SK-N-SH treated with all-trans-retinoic acid at 6 μM for 48 hours (cell line): ENCODE measurements around the gene FIGLA.

Experiments used
- ATAC-seq: fragments of 200-7000 bp; cut with Tn5 transposase; 3 replicates; pipeline ENCODE4 v1.9.1; 2020; ENCODE audit warnings: mild to moderate bottlenecking, moderate library complexity
- ARNTL ChIP-seq: fragments of 450-650 bp; formaldehyde crosslinking; IDR thresholded peaks from 2 replicates; pipeline ENCODE4 v1.5.0; 2020; ENCODE audit warnings: low read depth, mild to moderate bottlenecking, moderate library complexity, borderline replicate concordance
- CSDC2 ChIP-seq: fragments of 250-450 bp; sonication (Bioruptor Pico); IDR thresholded peaks from 2 replicates; pipeline ENCODE4 v1.5.0; 2020; ENCODE audit warnings: mild to moderate bottlenecking, moderate library complexity
- ESRRG ChIP-seq: fragments of 250-450 bp; sonication (Bioruptor Pico); IDR thresholded peaks from 2 replicates; pipeline ENCODE4 v1.6.1; 2021; ENCODE audit warnings: mild to moderate bottlenecking
- GLIS3 ChIP-seq: fragments of 250-450 bp; sonication (Bioruptor Pico); IDR thresholded peaks from 2 replicates; pipeline ENCODE4 v1.5.0; 2020; ENCODE audit warnings: mild to moderate bottlenecking, moderate library complexity
- PPARA ChIP-seq: fragments of 250-450 bp; sonication (Bioruptor Pico); IDR thresholded peaks from 2 replicates; pipeline ENCODE4 v1.5.0; 2020; ENCODE audit warnings: mild to moderate bottlenecking, borderline replicate concordance
- RARB ChIP-seq: fragments of 250-450 bp; sonication (Bioruptor Pico); IDR thresholded peaks from 2 replicates; pipeline ENCODE4 v1.8.0; 2021; ENCODE audit warnings: mild to moderate bottlenecking, moderate library complexity
- SNAI2 ChIP-seq: fragments of 250-450 bp; sonication (Bioruptor Pico); IDR thresholded peaks from 2 replicates; pipeline ENCODE4 v1.5.0; 2020; ENCODE audit warnings: mild to moderate bottlenecking, moderate library complexity
- TCF4 ChIP-seq: fragments of 250-450 bp; sonication (Bioruptor Pico); IDR thresholded peaks from 2 replicates; pipeline ENCODE4 v1.8.0; 2021; ENCODE audit warnings: mild to moderate bottlenecking, moderate library complexity, borderline replicate concordance
- TOX ChIP-seq: fragments of 250-450 bp; sonication (Bioruptor Pico); IDR thresholded peaks from 2 replicates; pipeline ENCODE4 v1.8.0; 2021; ENCODE audit warnings: mild to moderate bottlenecking, moderate library complexity, borderline replicate concordance
- ZC3H10 ChIP-seq: fragments of 250-450 bp; sonication (Bioruptor Pico); IDR thresholded peaks from 2 replicates; pipeline ENCODE4 v1.5.1; 2021; ENCODE audit warnings: mild to moderate bottlenecking, moderate library complexity
- ZFP3 ChIP-seq: fragments of 250-450 bp; sonication (Bioruptor Pico); IDR thresholded peaks from 2 replicates; pipeline ENCODE4 v1.5.0; 2020; ENCODE audit warnings: mild to moderate bottlenecking, moderate library complexity
- ZFP30 ChIP-seq: fragments of 450-650 bp; formaldehyde crosslinking; IDR thresholded peaks from 2 replicates; pipeline ENCODE4 v1.5.0; 2022; ENCODE audit warnings: mild to moderate bottlenecking, moderate library complexity
- ZNF70 ChIP-seq: fragments of 450-650 bp; formaldehyde crosslinking; IDR thresholded peaks from 2 replicates; pipeline ENCODE4 v1.5.0; 2020; ENCODE audit warnings: mild to moderate bottlenecking, moderate library complexity
- ZNF8 ChIP-seq: fragments of 450-650 bp; formaldehyde crosslinking; IDR thresholded peaks from 2 replicates; pipeline ENCODE4 v1.5.0; 2020; ENCODE audit warnings: mild to moderate bottlenecking, moderate library complexity
- TF ChIP-seq, protein P1 (sequence below): fragments of 250-450 bp; sonication (Bioruptor Pico); IDR thresholded peaks from 2 replicates; pipeline ENCODE4 v1.8.0; 2021; ENCODE audit warnings: low read depth, mild to moderate bottlenecking, moderate library complexity, borderline replicate concordance
- TF ChIP-seq, protein P2 (sequence below): fragments of 250-450 bp; sonication (Bioruptor Pico); IDR thresholded peaks from 2 replicates; pipeline ENCODE4 v1.8.0; 2020; ENCODE audit warnings: mild to moderate bottlenecking, moderate library complexity, borderline replicate concordance
- TF ChIP-seq, protein P3 (sequence below): fragments of 250-450 bp; sonication (Bioruptor Pico); IDR thresholded peaks from 2 replicates; pipeline ENCODE4 v1.5.0; 2020; ENCODE audit warnings: mild to moderate bottlenecking, moderate library complexity
- TF ChIP-seq, protein P4 (sequence below): fragments of 250-450 bp; sonication (Bioruptor Pico); IDR thresholded peaks from 2 replicates; pipeline ENCODE4 v1.5.1; 2021; ENCODE audit warnings: mild to moderate bottlenecking, moderate library complexity

Gene FIGLA

GRCh38 chr2:70834106-70834505 is 43.7 kb upstream of the FIGLA start:
- ATAC-seq: no peak
- TF ChIP-seq, protein P1, sequence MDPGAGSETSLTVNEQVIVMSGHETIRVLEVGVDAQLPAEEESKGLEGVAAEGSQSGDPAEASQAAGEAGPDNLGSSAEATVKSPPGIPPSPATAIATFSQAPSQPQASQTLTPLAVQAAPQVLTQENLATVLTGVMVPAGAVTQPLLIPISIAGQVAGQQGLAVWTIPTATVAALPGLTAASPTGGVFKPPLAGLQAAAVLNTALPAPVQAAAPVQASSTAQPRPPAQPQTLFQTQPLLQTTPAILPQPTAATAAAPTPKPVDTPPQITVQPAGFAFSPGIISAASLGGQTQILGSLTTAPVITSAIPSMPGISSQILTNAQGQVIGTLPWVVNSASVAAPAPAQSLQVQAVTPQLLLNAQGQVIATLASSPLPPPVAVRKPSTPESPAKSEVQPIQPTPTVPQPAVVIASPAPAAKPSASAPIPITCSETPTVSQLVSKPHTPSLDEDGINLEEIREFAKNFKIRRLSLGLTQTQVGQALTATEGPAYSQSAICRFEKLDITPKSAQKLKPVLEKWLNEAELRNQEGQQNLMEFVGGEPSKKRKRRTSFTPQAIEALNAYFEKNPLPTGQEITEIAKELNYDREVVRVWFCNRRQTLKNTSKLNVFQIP (CRISPR knock-in tag): no peak
- TF ChIP-seq ZC3H10 (CRISPR knock-in tag) (no peak), ARNTL (no peak), RARB (CRISPR knock-in tag) (no peak), ESRRG (CRISPR knock-in tag) (no peak), ZFP3 (CRISPR knock-in tag) (no peak), TOX (CRISPR knock-in tag) (no peak)
- TF ChIP-seq, protein P2, sequence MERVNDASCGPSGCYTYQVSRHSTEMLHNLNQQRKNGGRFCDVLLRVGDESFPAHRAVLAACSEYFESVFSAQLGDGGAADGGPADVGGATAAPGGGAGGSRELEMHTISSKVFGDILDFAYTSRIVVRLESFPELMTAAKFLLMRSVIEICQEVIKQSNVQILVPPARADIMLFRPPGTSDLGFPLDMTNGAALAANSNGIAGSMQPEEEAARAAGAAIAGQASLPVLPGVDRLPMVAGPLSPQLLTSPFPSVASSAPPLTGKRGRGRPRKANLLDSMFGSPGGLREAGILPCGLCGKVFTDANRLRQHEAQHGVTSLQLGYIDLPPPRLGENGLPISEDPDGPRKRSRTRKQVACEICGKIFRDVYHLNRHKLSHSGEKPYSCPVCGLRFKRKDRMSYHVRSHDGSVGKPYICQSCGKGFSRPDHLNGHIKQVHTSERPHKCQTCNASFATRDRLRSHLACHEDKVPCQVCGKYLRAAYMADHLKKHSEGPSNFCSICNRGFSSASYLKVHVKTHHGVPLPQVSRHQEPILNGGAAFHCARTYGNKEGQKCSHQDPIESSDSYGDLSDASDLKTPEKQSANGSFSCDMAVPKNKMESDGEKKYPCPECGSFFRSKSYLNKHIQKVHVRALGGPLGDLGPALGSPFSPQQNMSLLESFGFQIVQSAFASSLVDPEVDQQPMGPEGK (CRISPR knock-in tag): no peak

DNA sequence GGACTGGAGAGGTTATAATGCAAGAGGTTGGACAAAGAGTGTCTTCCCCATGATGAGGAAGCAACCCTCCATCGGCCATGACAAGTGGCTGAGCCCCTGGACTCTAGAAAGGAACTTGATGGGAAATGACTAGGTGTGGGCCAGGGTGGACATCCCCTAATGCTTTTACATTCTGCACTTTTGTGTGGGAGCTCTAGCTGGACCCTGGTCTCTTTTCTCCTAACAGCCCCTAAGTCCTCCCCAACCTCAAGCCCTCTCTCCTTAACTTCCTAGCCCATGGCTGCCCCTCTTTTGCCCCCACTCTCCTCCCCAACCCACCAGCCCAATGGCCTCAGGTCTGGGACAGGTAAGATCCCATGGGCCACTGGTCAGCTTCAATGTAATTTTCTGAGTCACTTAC is 42.8 kb upstream of the FIGLA start:
- TF ChIP-seq ZFP30 (CRISPR knock-in tag): no peak
- no peak for ATAC-seq

- no peak for ATAC-seq
Observed at GRCh38 chr2:70832386-70832785, 41.9 kb upstream of the FIGLA start.

DNA sequence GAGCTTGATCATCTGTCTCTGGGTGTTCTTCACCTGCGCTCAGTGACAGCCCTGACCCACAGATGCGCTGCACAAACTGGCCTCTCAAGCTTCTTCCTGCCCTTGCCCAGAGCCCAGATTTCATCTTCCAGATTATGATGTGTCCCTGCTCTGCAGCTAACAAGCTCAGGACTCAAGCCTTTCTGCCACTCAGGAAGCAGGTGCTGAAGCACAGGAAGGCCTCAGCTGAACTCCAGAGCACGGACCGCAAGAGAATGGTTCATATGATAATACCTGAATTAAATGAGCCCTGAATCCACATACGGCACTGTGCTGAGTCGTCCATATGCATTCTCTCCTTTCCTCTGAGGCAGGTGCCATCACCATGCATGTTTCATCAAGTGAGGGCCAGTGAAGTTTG is 41.4 kb upstream of the FIGLA start:
- no peak for ATAC-seq
- TF ChIP-seq TCF4 (CRISPR knock-in tag): no peak
- TF ChIP-seq ZNF8 (CRISPR knock-in tag): no peak
- no peak for TF ChIP-seq ZC3H10 (CRISPR knock-in tag)
- no peak for TF ChIP-seq ZNF70
- TF ChIP-seq, protein P3, sequence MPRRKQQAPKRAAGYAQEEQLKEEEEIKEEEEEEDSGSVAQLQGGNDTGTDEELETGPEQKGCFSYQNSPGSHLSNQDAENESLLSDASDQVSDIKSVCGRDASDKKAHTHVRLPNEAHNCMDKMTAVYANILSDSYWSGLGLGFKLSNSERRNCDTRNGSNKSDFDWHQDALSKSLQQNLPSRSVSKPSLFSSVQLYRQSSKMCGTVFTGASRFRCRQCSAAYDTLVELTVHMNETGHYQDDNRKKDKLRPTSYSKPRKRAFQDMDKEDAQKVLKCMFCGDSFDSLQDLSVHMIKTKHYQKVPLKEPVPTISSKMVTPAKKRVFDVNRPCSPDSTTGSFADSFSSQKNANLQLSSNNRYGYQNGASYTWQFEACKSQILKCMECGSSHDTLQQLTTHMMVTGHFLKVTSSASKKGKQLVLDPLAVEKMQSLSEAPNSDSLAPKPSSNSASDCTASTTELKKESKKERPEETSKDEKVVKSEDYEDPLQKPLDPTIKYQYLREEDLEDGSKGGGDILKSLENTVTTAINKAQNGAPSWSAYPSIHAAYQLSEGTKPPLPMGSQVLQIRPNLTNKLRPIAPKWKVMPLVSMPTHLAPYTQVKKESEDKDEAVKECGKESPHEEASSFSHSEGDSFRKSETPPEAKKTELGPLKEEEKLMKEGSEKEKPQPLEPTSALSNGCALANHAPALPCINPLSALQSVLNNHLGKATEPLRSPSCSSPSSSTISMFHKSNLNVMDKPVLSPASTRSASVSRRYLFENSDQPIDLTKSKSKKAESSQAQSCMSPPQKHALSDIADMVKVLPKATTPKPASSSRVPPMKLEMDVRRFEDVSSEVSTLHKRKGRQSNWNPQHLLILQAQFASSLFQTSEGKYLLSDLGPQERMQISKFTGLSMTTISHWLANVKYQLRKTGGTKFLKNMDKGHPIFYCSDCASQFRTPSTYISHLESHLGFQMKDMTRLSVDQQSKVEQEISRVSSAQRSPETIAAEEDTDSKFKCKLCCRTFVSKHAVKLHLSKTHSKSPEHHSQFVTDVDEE: no peak
- TF ChIP-seq, protein P1 (CRISPR knock-in tag): no peak
- no peak for TF ChIP-seq ZFP3 (CRISPR knock-in tag)
- TF ChIP-seq RARB (CRISPR knock-in tag): no peak
- TF ChIP-seq GLIS3 (CRISPR knock-in tag): no peak
- TF ChIP-seq ESRRG (CRISPR knock-in tag): no peak
- TF ChIP-seq, protein P2 (CRISPR knock-in tag): no peak
- no peak for TF ChIP-seq ARNTL

More at GRCh38 chr2:70832386-70832785, 41.9 kb upstream of the FIGLA start:
- TF ChIP-seq, protein P4, sequence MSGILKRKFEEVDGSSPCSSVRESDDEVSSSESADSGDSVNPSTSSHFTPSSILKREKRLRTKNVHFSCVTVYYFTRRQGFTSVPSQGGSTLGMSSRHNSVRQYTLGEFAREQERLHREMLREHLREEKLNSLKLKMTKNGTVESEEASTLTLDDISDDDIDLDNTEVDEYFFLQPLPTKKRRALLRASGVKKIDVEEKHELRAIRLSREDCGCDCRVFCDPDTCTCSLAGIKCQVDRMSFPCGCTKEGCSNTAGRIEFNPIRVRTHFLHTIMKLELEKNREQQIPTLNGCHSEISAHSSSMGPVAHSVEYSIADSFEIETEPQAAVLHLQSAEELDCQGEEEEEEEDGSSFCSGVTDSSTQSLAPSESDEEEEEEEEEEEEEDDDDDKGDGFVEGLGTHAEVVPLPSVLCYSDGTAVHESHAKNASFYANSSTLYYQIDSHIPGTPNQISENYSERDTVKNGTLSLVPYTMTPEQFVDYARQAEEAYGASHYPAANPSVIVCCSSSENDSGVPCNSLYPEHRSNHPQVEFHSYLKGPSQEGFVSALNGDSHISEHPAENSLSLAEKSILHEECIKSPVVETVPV (CRISPR knock-in tag): no peak
- TF ChIP-seq ZFP3 (CRISPR knock-in tag) (no peak), RARB (CRISPR knock-in tag) (no peak), PPARA (CRISPR knock-in tag) (no peak), ZC3H10 (CRISPR knock-in tag) (no peak), ZNF8 (CRISPR knock-in tag) (no peak), CSDC2 (CRISPR knock-in tag) (no peak), SNAI2 (no peak)
- TF ChIP-seq, protein P2 (CRISPR knock-in tag): no peak
- TF ChIP-seq, protein P1 (CRISPR knock-in tag): no peak
- TF ChIP-seq, all 23 proteins: peak for 0
